ENCODE results near the gene NDUFS6.

NDUFS6 gene

DNA sequence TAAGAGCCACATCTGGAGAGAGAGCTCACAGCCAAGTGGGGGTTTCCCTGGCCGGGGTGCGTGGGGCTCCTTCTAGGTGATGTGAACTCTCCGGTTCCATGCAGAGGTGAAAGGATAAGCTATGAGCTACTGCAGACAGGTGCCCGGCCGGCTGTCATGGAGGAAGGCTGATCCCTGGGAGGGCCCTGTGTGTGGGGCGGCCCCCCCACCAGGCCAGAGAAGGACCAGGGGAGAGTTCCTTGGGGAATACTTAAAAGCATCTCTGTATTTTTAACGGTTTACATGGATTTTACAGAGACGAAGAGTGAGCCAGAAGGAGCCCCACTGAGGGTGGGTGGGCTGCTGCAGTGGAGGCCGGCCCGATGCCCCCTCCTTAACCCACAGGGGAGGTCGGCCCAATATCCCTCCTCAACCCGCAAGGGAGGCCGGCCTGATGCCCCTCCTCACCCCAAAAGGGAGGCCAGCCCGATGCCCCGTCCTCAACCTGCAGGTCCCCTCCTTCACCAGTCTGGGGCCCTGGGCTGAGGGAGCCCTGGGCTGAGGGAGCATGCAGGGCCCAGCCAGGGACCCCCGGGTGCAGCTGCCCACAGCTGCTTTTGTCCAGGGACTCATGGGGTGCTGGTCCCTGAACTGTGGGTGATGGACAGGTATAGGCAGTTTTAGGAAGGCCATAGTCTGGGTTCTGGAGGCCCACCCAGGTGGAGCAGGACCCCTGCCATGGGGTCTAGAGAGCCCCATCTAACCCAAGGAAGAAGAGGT, 33.5 kb upstream of the NDUFS6 start:
- no peak for DNase-seq

DNA sequence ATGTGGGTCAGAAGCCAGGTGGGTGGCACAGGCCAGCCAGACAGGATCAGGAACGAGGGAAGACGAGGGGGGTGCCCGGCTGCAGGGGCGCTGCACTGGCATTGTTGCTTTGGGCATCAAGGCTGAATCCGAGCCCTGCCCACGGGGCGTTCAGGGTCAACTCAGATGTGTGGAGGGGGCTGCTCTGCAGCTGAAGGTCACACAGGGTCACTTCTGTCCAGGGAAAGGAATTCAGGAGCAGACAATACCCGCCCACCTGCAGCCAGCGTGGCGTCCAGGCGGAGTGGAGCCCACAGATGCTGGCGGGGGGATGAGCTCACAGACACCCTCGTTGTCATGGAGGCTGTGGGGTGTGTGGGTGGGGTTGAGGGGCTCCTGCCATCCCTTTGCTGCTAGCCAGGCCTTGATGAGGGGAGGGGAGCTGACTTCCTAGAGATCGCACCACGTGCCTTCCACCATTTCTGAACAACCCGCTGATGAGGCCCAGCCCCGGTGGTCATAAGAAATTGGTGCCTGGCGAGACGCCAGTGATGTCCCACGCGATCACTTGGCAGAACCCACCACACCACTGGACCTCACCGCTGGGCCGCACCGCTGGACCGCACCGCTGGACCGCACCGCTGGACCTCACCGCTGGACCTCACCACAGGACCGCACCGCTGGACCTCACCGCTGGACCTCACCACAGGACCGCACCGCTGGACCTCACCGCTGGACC, 32.8 kb upstream of the NDUFS6 start:
- no peak for DNase-seq

DNA sequence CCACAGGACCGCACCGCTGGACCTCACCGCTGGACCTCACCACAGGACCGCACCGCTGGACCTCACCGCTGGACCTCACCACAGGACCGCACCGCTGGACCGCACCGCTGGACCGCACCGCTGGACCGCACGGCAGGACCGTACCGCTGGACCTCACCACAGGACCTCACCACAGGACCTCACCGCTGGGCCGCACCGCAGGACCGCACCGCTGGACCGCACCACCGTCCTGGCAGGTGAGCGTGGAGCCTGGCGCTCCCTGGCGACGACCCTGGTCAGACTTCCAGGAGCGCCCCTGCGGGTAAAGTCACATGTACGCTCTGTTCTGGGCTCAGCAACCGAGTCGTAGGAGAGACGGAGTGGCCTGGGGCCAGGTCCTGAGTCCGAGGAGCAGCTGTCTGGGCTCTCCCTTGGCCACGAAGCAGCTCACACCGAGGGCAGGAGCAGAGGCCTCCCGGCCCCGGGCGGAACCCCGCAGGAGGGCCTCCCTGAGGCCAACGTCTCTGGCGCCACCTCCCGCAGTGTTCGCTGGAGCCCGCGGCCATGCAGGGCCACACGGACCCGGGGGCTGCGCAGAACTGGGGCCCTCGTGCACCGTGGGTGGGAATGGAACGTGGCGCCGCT, 32.1 kb upstream of the NDUFS6 start:
- DNase-seq = no peak

DNA sequence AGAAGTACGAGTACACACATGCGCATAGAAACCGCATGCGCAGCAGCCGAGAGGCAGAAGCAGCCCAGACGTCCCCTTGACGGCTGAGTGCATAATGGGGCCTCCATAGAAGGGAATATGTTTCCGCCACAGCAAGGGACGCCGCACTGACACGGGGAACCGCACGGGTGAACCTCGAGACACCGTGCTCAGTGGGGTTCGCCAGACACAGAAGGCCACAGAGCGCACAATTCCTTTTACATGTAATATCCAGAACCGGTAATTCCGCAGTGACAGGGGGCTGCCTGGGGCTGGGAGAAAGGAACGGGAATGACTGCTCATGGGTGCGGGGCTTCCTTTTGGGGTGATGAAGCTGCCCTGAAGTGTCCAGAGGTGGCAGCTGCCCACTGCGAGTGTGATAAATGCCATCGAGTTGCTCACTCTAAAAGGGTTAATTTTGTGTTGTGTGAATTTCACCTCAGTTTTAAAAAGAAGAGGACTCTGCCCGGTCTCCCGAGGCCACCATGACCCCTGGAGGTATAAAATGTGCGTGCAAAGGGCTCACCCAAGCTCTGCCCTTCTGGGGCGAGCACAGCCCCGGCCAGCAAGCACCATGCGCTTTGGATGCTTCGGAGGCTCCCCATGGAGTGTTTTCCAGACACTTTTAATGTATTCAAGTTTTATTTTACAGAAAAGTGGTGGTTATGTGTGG, 31.3 kb upstream of the NDUFS6 start:
- no peak for DNase-seq

DNA sequence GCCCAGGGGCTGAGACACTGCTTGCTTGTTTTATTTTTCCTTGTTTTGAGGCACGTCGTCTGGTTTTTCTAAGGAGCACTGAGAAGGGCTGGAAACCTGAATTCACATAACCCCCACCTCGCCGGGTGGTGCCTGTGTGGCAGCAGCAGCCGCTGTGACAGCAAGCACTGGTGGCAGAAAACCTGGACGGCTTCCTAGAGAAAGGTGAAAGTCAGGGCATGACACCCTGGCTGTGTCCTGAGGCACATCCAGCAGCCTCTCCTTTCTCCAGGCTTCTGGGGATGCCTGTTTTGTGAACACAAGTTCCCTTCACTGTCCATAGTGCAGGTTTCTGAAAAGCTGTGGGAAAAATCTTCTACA, 30.8 kb upstream of the NDUFS6 start:
- no peak for DNase-seq

DNA sequence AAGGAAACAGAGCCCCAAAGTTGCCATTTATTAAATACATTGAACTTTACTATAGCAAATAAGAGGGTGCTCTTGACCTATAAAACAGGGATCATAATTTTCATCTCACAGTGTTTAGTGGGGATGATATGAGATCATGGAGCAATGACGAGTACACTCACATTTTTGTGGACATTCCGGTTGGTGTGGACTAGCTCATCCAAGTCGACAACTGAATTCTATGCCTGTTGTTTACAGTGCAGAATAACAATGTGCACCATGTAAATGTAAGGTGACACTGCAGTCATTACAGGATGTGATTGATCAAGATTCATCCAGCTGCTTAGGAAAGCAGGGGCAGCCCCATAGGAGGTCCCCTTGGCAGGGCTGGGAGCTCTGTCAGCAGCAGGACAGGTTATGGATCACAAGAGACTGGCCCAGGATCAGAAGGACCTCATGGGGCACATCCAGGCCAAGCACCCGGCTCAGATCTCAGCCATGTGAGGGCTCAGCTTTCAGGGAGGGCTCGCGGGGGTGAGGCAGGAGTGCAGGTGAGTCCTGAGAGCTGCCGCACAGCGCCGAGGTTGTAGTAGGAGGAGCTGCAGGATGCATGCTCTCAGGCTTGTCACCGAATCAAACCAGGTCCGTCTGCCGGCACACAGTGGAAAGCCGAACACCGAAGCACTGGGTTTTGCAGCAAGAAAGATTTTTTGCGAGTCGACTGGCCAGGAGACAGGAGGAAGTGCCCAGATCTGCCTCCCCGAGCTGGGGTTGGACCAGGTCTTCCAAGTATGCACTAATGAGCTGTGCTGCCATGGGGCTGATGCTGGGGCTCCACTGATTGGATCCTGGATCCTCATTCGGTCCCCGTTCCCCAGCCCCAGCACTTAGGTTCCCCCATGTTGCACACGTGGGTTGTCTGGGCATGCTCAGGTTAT, 29.8 kb upstream of the NDUFS6 start:
- DNase-seq = no peak

DNA sequence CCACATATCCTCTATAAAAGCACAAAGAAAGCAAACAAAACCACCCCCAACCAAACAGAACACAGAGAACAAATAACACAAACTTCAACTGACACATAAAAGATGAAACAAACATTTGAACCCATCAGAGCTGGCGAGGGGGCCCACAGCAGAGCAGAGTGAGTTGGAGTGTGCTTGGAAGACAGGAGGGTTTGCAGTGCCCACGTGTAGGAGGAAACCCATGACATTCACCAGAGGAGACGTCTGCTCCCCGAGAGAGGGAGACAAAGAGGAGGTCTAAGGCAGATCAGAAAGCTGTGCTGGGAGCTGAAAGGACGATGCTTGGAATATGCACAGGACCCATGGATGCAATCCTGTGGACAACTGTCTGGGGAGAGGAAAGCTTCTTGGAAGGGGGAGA, 28.6 kb upstream of the NDUFS6 start:
- no peak for DNase-seq

DNA sequence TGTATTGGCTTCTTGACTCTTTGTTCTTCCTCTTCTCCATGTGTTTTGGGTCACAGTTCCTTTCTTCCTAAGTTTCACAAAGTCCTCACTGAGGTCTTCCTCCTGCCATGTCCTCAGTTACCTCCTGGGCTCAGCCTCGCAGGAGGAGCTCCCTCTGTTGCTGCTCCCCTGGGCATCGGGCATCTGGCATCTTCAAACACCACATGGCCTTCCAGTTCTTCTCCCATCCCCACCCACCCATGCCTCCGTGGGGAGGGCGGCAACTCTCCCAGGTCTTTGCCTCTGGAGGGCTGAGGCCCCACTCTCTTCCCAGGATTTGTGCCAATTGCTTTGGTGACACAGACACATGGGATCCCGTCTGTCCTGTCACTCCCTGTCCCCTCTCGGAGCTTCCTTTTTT, 24.4 kb upstream of the NDUFS6 start:
- DNase-seq = no peak

DNA sequence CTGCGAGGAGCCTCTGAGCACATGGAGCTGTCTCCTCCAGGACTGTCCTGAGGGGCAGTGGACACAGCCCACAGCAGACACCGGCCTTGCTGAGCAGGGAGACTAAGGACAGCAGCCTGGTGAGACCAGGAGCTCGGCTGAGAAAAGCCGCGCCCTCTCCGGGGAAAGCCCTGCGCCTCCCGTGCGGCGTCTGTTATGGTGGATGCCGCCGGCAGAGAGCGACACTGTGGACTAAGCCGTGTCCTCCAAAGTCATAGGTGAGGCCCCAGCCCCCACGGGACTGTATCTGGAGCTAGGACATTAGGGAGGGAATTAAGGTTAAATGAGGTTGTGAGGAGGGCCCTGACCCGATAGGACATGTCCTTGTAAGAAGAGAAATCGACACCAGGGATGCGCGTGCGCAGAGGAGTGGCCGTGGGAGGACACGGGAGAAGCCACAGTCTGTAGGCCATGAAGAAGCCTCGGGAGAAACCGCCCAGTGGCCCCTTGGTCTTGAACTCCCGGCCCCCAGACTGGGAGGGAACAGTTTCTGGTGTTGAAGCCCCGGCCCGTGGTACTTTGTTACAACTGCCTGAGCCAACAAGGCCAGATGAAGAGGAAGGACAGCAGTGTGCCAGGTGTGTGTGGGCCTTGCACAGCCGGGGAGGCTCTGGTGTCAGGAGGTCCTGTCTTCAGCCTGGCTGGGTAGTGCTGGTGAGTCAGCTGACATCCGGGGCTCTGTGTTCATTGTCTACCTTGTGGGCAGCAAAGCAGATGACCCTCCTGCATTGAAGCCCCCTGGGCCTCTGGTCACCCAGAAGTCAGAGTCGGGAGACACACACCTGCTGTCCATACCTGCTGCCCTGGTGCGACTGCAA, 23.7 kb upstream of the NDUFS6 start:
- DNase-seq = no peak

DNA sequence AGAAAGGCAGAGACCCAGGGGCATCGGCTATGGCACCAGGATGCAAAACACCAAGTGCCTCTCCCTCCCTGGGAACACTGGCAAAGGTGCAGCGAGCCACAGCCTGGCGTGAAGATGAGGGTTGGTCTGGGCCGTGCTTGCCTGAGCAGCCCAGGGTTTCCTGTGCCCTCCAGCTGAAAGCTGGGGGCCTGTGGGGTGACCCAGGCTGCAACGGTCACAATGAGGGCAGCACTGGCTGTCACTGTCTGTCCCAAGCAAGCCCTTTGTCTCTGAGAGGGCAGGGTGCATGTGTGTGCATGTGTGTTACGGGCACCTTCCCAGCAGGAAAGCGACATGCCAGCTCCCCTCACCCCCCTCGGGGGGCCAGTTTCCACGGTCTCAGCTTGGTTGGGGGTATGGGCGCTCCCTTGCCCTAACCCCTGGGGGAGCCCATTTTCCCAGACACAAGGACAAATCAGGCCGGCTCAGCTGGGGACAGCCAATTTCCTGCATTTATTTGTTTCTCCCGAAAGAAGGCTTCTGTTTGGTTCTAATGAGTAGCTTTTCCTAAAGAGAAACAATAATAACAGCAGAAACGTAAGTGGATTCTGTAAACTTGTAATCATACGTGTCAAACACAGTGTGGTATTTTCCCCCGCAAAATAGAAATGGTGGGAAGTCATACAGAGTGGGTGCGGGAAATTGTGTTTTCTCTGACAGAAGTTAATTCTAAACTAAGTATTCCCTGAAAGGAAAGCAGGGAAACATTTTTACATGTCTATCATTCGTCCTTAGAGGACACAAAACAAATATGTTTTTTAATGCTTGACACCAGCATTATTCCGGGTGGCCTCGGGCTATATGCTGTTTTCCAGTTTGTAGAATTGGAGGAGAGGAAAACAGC, 22.8 kb upstream of the NDUFS6 start:
- no peak for DNase-seq

DNA sequence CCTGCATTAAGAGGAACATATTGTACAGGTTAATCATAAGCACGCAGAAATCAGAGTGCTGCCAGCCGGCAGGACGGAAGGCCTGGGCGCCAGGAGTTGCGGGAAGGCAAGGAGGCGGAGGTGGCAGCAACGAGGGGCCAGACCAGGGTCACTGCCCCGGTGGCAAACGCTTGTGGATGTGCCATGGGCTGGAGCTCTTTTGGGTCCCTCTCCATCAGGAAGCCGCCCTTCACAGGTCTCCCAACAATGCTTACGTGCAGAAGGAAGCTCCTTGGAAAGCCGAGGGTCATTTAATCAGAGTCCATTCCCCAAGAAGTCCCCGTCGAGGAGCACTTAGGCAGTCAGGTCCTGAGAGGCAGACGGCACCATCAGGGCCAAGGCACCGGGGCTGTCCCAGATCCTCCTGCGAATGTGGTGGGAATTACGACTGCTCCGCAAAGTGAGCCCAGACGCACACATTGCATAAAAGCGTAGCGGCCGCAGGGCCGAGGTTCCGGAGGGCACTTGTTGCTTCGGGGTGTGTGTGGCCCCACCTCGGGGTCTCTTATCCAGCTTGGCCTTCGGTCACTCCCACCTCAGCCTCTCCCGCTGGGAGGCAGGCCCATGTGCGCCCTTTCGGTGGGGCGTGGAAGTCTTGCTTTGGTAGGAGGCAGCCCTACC, 22.1 kb upstream of the NDUFS6 start:
- no peak for DNase-seq

DNA sequence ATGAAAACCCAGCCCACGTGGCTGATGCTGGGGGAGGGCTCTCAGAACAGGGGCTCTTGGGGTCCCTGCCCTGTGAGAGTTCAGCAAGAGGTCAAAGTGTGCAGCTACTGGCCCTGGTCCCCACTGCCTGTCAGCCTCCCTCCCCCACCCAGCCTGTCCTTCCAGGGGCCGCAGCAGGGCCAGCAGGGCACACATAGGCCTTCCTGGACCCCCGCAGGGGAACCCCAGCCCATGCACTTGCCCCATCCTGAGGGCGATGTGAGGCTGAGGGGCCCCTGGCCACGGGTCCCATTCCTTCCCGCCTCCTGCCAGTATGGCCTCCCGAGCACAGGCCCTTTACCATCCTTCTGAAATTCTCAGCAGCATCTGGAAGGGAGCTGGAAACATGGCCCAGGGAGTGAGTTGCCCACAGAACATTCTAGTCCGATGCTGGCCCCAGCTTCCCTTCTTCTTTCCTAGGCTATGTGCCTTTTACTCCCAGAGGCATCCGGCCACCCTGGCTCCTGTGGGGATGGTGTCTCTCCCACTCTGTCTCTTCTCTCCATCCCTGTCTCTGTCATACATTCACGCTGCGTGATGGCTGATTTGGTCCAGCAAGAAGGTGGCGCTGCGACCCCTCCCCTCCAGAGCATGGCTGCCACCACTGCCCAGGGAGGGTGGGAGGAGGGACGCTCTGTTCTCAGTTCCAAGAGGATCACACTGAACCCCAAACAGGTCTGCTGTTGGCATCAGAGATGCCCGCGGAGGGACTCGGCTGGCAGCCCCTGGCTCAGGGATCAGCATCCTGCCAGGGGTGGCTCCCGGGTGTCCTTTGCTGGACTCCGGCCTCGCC, 21.2 kb upstream of the NDUFS6 start:
- no peak for DNase-seq

DNA sequence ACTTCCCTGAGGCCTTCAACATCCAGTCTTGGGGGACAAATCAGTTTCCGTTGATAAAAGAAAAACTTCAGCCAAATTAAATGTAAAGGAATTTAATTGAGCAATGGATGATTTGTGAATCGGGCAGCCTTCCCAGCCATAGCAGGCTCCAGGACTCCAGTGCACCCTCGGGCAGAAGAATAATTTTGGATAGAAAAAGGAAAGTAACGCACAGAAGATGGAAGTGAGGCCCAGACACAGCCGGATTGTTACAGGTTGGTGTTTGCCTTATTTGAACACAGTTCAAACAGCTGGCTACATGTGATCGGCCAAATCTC, 20.6 kb upstream of the NDUFS6 start:
- DNase-seq = no peak

DNA sequence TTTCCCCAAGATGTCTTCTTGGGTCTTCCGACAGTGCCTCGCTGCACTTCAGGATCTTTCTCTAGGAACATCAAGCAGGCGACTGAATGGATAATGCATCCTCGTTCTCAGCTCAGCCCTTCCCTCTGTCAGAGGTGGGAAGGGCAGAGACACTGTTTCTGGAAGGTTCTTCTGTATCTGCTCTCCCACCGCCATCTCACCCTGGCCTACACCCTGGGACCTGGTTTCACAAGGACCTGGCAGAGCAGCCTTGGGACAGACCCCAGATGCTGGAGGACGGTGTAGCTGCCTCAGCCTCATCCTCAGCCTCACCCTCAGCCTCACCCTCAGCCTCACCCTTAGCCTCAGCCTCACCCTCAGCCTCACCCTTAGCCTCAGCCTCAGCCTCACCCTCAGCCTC, 20.1 kb upstream of the NDUFS6 start:
- DNase-seq = no peak

DNA sequence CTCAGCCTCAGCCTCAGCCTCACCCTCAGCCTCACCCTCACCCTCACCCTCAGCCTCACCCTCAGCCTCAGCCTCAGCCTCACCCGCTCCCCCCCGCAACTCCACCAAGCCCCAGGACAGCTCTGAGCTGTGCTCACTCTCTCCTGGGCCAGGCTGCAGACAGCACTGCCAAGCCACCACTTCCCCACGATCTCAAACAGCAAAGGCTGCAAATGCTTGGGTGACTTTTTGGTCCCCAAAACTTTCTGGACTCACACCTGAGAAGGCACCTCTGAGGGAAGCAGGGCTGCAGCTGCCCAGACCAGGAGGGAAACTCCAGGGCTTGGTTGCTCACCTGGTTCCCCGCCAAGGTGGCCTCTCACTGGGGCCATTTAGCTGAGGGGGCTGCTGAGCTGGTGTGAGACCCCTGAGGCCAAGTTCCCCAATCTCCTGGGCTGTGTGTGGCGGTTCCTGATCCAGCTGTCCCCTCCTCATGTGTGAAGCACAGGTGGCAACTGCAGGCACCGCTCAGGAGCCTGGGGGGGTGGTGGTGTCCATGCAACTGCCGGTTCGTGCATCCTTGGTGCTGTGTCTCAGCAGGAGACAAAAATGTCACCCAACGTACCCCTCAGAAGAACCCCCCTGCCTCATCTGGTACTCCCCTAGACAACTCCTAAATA, 19.4 kb upstream of the NDUFS6 start:
- DNase-seq = no peak

DNA sequence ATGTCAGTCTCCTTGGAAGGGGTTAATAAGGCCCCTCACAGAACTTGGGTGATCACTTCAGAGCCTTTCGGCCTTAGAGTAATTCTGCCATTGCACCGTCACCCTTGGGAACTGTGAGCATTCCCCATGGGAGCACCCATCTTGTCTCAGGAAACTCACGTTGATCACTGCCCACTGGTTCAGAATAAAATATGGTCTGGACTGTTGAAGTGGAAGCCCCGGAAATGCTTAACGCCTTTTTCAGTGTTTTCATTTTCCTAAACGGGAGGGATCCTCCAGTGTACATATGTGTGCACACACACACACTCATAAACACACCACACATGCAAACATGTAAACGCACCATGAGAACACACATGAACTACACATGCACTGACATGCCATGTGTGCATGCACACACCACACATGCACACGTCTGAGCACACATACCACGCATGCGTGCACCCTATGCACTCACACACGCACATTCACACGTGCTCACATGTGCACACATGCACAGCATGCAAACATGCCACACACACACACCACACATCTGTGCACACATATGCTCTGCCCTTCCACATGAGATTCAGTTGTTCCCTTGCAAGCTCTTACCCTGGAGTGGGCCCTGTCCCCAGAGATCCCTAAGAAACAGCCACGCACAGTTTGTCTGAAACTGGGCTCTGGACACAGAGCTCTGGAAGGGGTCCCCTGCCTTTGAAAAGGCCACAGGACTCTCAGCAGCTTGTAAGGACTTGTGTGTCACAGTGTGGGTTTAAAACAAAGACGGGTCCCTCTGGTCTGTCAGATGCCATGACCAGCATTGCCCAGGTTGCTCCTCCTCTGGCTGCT, 18.6 kb upstream of the NDUFS6 start:
- DNase-seq = no peak

DNA sequence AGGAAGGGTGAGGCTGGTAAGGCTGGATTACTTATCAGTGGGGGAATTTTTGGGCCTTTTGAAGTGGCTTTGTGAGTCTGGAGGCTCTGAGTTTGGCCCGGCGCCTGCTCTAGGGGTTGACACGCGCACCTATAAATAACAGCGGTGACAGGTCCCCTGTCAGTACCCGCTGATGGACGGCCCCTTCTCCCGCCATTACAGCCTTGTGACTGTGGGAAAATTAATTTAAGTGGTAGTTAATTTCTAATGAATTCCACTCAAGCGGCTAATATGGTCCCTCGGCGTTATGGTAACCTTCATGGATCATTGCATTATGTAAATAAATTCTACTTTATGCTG, 18.0 kb upstream of the NDUFS6 start:
- DNase-seq = no peak
